Measurements from ENCODE around the gene USP17L5.
"Not testable (repeated sequence)": the region's sequence is repeated elsewhere in the genome, so short reads cannot be mapped to it uniquely, and the experiment has no call there.

The USP17L5 gene

DNA sequence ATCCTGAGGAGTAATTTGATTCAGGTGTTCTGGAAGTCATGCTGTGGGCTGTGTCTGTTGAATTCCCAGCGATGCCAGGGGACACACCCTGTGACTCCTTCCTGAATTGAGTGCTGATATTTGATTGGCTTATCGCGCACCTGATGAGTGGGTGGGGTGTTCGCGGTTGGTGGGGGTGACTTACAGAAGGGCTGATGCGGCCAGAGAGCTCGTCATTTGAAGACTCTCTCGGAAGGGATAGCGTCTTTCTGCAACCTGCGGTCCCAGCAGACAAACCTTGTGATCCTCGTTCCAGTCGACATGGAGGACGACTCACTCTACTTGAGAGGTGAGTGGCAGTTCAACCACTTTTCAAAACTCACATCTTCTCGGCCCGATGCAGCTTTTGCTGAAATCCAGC is at the start of gene USP17L5:
Gene USP17L5 (plus strand): TSS at position 301 of the 400 bp plus-strand sequence. CDS start 0 bp downstream, at position 301.
- DNase-seq = not testable (repeated sequence)

DNA sequence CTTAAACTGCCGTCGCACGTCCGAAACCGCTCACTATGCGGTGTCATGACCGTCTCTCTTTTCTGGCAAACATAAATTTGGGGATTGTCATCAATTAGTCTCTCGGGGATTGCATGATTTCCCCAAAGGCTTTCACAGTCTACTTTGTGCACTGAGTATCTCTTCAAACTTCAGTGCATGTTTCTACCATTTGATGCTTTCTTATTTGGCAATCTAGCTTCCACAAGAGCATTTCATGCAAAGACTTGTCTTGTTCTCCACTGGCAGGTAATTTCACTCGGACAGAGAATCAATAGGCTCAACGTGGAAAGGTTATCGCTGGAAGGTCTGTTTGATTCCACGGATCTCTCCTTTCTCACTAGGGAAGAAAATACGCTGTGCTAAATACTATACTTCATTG is 15.0 kb upstream of the USP17L5 start:
- not testable (repeated sequence) for DNase-seq

DNA sequence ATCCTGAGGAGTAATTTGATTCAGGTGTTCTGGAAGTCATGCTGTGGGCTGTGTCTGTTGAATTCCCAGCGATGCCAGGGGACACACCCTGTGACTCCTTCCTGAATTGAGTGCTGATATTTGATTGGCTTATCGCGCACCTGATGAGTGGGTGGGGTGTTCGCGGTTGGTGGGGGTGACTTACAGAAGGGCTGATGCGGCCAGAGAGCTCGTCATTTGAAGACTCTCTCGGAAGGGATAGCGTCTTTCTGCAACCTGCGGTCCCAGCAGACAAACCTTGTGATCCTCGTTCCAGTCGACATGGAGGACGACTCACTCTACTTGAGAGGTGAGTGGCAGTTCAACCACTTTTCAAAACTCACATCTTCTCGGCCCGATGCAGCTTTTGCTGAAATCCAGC is 14.3 kb upstream of the USP17L5 start, which contains the start of gene USP17L24:
Gene USP17L24 (plus strand): TSS at position 301 of the 400 bp plus-strand sequence. CDS start 0 bp downstream, at position 301.
- not testable (repeated sequence) for DNase-seq

- DNase-seq = not testable (repeated sequence)
Measured at GRCh38 chr4:9329611-9330010, 9.6 kb upstream of the USP17L5 start, which contains the start of gene USP17L25. Gene USP17L25, plus strand, starts transcription at chr4:9329911. Its CDS starts 0 bp downstream, at chr4:9329911.

DNA sequence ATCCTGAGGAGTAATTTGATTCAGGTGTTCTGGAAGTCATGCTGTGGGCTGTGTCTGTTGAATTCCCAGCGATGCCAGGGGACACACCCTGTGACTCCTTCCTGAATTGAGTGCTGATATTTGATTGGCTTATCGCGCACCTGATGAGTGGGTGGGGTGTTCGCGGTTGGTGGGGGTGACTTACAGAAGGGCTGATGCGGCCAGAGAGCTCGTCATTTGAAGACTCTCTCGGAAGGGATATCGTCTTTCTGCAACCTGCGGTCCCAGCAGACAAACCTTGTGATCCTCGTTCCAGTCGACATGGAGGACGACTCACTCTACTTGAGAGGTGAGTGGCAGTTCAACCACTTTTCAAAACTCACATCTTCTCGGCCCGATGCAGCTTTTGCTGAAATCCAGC is 4.8 kb upstream of the USP17L5 start, which contains the start of gene USP17L26:
Gene USP17L26 (plus strand): TSS at position 301 of the 400 bp plus-strand sequence. CDS start 0 bp downstream, at position 301.
- DNase-seq = not testable (repeated sequence)

DNA sequence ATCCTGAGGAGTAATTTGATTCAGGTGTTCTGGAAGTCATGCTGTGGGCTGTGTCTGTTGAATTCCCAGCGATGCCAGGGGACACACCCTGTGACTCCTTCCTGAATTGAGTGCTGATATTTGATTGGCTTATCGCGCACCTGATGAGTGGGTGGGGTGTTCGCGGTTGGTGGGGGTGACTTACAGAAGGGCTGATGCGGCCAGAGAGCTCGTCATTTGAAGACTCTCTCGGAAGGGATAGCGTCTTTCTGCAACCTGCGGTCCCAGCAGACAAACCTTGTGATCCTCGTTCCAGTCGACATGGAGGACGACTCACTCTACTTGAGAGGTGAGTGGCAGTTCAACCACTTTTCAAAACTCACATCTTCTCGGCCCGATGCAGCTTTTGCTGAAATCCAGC is 4.6 kb downstream of the USP17L5 start, which contains the start of gene USP17L27:
Gene USP17L27 (plus strand): TSS at position 301 of the 400 bp plus-strand sequence. CDS start 0 bp downstream, at position 301.
- not testable (repeated sequence) for DNase-seq

GRCh38 chr4:9348593-9348992 is 9.4 kb downstream of the USP17L5 start, which contains the start of gene USP17L28:
Gene USP17L28, plus strand, starts transcription at chr4:9348893. Its CDS starts 0 bp downstream, at chr4:9348893.
- DNase-seq = not testable (repeated sequence)

- DNase-seq = not testable (repeated sequence)
Measured at GRCh38 chr4:9350866-9351265, 11.7 kb downstream of the USP17L5 start.

DNA sequence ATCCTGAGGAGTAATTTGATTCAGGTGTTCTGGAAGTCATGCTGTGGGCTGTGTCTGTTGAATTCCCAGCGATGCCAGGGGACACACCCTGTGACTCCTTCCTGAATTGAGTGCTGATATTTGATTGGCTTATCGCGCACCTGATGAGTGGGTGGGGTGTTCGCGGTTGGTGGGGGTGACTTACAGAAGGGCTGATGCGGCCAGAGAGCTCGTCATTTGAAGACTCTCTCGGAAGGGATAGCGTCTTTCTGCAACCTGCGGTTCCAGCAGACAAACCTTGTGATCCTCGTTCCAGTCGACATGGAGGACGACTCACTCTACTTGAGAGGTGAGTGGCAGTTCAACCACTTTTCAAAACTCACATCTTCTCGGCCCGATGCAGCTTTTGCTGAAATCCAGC is 14.1 kb downstream of the USP17L5 start, which contains the start of gene USP17L29:
Gene USP17L29 (plus strand): TSS at position 301 of the 400 bp plus-strand sequence. CDS start 0 bp downstream, at position 301.
- DNase-seq = not testable (repeated sequence)

DNA sequence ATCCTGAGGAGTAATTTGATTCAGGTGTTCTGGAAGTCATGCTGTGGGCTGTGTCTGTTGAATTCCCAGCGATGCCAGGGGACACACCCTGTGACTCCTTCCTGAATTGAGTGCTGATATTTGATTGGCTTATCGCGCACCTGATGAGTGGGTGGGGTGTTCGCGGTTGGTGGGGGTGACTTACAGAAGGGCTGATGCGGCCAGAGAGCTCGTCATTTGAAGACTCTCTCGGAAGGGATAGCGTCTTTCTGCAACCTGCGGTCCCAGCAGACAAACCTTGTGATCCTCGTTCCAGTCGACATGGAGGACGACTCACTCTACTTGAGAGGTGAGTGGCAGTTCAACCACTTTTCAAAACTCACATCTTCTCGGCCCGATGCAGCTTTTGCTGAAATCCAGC is 23.6 kb downstream of the USP17L5 start, which contains the start of gene USP17L30:
Gene USP17L30 (plus strand): TSS at position 301 of the 400 bp plus-strand sequence. CDS start 0 bp downstream, at position 301.
- not testable (repeated sequence) for DNase-seq

- DNase-seq = not testable (repeated sequence)
Measured at GRCh38 chr4:9379881-9380280, 40.7 kb downstream of the USP17L5 start.

DNA sequence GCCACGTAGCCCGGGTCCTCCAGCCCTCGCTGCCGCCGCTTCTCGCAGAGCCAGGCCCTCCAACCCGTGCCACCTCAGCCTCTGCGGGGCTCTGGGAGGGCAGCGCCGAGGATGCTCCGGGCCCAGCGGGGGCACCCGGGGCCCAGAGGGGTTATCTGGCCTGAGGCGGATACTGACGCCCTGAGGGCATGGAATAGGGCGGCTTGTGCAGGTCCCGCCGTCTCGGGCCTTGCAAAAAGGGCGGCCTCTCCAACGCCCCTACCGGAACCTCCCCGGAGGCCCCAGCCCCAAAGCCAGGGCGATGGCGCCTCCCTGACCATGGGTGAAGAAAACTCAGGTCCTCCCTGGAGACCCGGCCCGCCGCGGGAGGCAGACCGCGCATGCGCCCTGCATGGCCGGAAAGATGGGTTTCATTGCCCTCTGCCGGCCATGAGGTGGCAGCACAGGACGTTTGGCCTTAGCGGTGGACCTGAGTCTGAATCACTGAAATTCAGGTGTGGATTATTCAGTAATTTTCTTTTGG is 41.9 kb downstream of the USP17L5 start:
- DNase-seq = peak; percentile 52

- DNase-seq = no peak
Measured at GRCh38 chr4:9384126-9384525, 44.9 kb downstream of the USP17L5 start.

GRCh38 chr4:9389001-9389400 is 49.8 kb downstream of the USP17L5 start:
- not testable (repeated sequence) for DNase-seq
